ENCODE results near the gene PAPOLG. TPM values are rescaled to one million over a fixed set of nuclear protein-coding genes. Genes with fewer than 3 reads are reported as not detected.

The PAPOLG gene
- 10 to 100 TPM; 22.0 to 27.5 (median 23.7) TPM for polyA plus RNA-seq (ENCODE audit: insufficient read length in 4 of 4)

DNA sequence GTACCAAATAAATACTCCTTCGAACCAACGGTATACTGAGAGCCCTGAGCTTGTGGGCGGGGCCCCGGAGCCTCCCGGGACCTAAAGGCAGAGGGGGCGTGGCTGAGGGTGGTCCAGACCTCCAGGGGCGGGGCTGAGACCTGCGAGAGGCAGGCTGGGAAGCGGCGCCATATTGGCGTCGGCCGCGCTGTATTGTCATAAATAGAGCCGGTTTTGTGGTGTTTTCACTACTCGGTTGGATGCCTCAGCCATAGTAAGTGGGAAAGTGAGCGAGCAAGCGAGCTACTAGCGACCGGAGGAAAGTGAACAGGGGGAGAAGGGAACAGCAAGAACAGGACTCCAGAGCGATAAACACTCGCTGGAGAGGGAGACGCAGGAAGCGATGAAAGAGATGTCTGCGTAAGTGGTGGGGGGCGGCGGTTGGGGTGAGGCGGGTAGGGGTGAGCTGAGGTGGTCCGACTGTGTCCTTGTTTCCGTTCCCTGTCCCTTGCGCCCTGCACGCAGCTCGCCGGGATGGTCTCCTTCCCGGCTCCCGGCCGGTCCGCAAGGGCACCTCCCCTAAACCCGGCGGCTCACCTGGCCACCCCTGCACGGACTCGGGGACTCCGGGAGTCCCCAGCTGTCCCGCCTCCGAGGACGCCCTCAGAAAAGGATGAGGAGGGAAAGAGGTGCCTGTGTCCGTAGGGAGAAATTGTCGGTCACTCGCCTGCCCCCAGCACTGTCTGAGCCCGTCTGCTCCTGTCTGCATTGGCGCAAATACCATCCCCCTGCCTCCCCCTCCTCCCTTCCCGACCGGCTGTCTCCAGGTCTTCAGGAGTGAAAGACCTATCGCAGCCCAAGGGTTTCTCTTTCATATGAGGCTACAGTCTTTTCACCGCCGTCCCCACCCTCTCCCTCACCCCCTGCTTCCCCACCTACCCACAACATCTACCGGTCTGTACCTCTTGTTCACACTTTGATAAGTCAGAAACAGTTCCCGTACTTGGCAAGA lies at the start of gene PAPOLG:
Gene PAPOLG, plus strand, starts transcription at position 172 of the 991 bp plus-strand sequence. Its CDS starts 211 bp downstream, at position 383.
- DNase-seq (ENCODE audit: low read depth in 4 of 4, low spot score in 3 of 4), result peak; percentile 79 to 85 (median 81)

DNA sequence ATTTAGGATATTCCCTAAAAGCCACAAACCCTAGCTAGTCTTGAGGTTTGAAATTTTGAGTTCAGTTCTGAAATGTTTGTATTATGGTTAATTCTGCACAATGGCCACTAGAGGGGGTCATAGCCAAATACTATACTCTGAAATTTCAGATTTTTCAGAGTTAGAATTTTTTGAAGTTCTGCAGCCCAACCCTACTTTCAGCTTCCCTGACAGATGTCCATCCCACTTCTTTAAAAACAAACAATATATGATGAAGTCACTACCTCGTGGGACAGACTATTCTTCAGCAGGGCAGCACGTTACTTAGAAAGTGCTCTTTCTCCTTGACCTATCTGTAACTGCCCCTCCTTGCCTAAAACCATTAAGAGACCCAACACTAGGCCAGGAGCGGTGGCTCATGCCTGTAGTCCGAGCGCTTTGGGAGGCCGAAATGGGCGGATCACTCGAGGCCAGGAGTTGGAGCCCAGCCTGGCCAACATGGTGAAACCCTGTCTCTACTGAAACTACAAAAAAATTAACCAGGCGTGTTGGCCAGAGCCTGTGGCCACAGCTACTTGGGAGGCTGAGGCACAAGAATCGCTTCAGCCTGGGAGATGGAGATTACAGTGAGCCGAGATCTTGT lies 48.2 kb upstream of the PAPOLG start:
- peak in 2 of 4 donors; percentile 3 to 5 for DNase-seq (ENCODE audit: low read depth in 4 of 4, low spot score in 3 of 4)

GRCh38 chr2:60708630-60709320 lies 47.3 kb upstream of the PAPOLG start:
- no peak for DNase-seq (ENCODE audit: low read depth in 4 of 4, low spot score in 3 of 4)

- no peak for DNase-seq (ENCODE audit: low read depth in 4 of 4, low spot score in 3 of 4)
Observed at GRCh38 chr2:60710707-60711106, 45.4 kb upstream of the PAPOLG start.

DNA sequence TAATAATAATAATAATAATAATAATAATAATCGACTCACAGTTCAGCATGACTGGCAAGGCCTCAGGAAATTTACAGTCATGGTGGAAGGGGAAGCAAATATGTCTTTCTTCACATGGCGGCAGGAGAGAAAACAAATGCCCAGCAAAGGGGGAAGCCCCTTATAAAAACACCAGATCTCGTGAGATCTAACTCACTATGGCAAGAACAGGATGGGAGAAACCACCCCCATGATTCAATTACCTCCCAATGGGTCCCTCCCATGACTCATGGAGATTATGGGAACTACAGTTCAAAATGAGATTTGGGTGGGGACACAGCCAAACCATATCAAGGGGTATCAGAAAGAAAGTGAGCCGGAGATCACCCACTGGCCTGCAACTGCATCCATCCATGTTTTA lies 40.5 kb upstream of the PAPOLG start:
- DNase-seq (ENCODE audit: low read depth in 4 of 4, low spot score in 3 of 4), result no peak

DNA sequence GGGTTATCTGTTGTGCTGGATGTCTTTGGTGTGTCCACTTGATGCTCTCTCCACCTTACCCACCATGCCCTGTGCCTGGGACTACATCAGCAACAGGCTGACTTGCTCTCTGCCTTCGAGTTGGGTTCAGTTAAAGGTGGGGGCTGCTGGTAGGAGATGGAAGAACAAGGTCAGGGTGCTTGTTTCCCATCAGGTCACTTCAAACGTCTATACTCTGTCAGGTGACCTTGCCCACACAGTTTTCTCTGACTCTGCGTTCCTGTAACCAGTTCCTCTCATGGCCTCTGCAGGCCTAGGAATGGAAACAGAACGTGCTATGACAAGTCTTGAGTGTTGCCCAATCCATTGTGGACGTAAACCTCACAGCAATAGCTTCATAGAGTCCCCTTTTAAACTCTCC lies 38.4 kb upstream of the PAPOLG start:
- no peak for DNase-seq (ENCODE audit: low read depth in 4 of 4, low spot score in 3 of 4)

DNA sequence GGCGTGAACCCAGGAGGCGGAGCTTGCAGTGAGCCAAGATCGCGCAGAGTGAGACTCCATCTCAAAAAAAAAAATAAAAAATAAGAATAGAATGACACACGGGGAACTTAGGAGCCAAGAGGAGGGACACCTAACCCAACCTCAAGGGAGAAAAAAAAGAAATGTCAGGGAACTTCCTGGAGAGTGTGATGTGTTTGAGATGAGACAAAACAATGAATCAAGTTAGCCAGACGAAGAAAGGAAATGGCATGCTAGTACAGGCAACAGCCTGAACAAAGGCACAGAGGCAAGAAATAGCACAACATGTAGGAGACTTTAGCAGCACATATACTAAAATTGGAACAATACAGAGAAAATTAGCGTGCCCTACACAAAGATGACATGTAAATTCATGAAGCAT lies 36.7 kb upstream of the PAPOLG start:
- DNase-seq (ENCODE audit: low read depth in 4 of 4, low spot score in 3 of 4), result no peak

DNA sequence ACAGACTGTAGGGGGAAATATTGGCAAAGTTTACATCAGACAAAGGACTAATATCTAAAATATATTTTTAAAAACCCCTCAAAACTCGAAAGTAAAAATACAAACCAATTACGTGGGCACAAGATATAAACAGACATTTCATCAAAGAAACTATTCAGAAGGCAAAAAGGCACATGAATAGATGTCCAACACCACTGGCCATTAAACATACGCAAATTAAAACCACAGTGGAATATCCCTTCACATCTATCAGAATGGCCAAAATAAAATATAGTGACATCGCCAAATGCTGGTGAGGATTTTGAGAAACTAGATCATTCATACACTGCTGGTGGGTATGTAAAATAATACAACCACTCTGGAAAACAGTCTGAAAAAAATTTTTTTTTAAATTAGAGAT lies 30.6 kb upstream of the PAPOLG start:
- DNase-seq (ENCODE audit: low read depth in 4 of 4, low spot score in 3 of 4), result no peak

DNA sequence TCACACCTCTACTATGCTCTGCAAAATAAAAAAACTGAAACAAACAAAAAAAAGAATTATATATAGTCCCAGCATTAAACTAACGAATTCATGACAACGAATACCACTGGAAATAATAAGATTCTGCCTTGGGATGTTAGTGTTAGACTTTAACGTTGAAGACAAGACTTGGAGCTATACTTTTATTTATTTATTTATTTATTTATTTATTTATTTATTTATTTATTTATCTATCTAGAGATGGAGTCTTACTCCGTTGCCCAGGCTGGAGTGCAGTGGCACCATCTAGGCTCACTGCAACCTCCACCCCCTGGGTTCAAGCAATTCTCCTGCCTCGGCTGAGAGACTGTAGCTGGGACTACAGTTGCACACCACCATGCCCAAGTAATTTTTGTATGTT lies 27.2 kb upstream of the PAPOLG start:
- DNase-seq (ENCODE audit: low read depth in 4 of 4, low spot score in 3 of 4), result no peak

DNA sequence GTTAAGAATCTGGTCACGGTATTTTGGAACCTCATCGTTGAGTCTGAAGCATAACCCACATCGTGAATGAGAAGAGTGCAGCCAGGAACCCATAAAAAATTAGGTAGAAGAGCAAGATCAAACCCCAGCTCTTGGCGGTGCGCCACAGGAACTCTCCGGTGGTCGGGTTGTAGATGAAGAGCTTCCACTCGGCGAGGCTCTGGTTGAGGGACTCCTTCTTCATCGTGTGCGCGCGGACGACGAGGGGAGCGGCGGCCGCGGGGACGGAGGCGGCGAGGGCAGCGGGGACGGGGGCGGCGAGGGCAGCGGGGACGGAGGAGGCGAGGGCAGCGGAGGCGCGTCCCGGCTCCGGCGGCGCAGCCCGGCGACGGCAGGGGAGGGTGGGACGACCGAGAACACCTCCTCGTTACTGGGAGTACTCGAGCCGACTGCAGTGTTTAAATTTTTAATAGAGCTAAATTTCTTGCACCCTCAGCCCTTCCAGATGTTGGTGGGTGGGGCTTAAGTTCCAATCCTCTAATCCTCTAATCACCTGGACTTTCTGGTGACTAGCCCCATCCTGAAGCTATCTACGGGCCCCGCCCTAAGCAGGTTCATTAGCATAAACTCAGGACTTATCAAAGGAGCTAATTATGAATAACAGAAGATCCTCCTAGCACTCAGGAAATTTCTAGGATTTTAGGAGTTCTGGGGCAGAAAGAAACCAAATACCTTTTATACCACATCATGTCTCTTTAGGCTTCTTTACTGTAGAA lies 20.4 kb upstream of the PAPOLG start:
- no peak for DNase-seq (ENCODE audit: low read depth in 4 of 4, low spot score in 3 of 4)

DNA sequence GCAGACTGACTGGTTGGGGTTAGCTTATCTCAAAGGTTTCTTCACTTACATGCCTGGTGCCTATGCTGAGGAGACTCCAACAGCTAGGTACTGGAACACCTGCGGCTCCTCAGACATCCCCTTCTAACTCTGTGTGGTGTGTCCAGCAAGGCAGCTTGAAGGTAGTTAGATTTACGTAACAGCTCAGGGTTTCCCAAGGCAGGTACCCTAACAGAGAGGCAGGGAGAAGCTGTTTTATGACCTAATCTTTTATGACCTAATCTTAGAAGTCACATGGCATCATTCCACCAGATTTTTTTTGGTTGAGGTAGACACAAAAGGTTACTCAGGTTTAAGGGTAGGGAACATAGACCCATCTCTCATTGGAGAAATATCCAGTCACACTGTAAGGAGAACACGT lies 17.4 kb upstream of the PAPOLG start:
- no peak for DNase-seq (ENCODE audit: low read depth in 4 of 4, low spot score in 3 of 4)

- no peak for DNase-seq (ENCODE audit: low read depth in 4 of 4, low spot score in 3 of 4)
Observed at GRCh38 chr2:60739156-60739555, 16.9 kb upstream of the PAPOLG start.

- DNase-seq (ENCODE audit: low read depth in 4 of 4, low spot score in 3 of 4), result no peak
Observed at GRCh38 chr2:60741576-60741975, 14.5 kb upstream of the PAPOLG start.

- no peak for DNase-seq (ENCODE audit: low read depth in 4 of 4, low spot score in 3 of 4)
Observed at GRCh38 chr2:60742419-60742818, 13.6 kb upstream of the PAPOLG start.

DNA sequence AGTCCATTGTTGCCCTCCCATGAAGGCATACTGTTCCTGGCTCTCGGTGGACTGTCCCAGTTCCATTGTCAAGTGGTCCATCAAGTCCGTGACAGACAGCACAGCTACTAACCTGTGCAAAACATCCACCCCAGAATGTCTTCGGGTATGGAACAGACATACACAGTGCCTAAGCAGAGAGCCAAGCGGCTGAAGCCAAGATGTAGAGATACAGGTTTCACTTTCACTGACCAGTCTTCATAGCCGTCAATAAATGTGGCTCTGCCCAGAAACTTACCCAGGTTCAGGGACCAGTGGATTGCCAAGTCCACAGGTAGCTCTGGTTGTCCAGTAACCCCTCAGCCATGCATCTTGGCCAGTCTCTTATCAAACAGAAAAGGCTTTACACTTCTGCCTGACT lies 10.7 kb upstream of the PAPOLG start:
- DNase-seq (ENCODE audit: low read depth in 4 of 4, low spot score in 3 of 4), result no peak

GRCh38 chr2:60745761-60746160 lies 10.3 kb upstream of the PAPOLG start:
- DNase-seq (ENCODE audit: low read depth in 4 of 4, low spot score in 3 of 4), result no peak

- no peak for DNase-seq (ENCODE audit: low read depth in 4 of 4, low spot score in 3 of 4)
Observed at GRCh38 chr2:60746318-60746717, 9.8 kb upstream of the PAPOLG start.

GRCh38 chr2:60759654-60760053 lies 3.6 kb downstream of the PAPOLG start:
- DNase-seq (ENCODE audit: low read depth in 4 of 4, low spot score in 3 of 4), result no peak

- no peak for DNase-seq (ENCODE audit: low read depth in 4 of 4, low spot score in 3 of 4)
Observed at GRCh38 chr2:60764736-60765534, 8.9 kb downstream of the PAPOLG start.

- no peak for DNase-seq (ENCODE audit: low read depth in 4 of 4, low spot score in 3 of 4)
Observed at GRCh38 chr2:60766283-60766682, 10.2 kb downstream of the PAPOLG start.
